HepG2 (cell line): Measurements from ENCODE around the gene ABCF1. TPM values are rescaled to one million over a fixed set of nuclear protein-coding genes. Genes with fewer than 3 reads are reported as not detected.

Experiments
- CREM ChIP-seq, 2 experiments: sonication (generic) in 1 of 2; formaldehyde crosslinking in 1 of 2; IDR thresholded peaks; 2 replicates each; pipeline versions ENCODE4 v1.4.0 to v1.6.1; 2016 to 2020; ENCODE audit warnings: antibody characterized with exemption in 1 of 2, mild to moderate bottlenecking in 1 of 2, missing genetic modification reagents in 1 of 2
- FOXM1 ChIP-seq: sonication (generic); formaldehyde crosslinking; IDR thresholded peaks from 2 replicates; pipeline ENCODE4 v1.5.0; 2020; ENCODE audit warnings: missing genetic modification reagents
- KLF11 ChIP-seq: IDR thresholded peaks from 2 replicates; pipeline ENCODE4 v1.6.1; 2016; ENCODE audit warnings: missing compliant biosample characterization
- KLF15 ChIP-seq: sonication (generic); formaldehyde crosslinking; IDR thresholded peaks from 2 replicates; pipeline ENCODE4 v1.8.1; 2023; ENCODE audit warnings: borderline replicate concordance, mild to moderate bottlenecking, inconsistent platforms, missing genetic modification reagents, mixed read lengths
- NFKB2 ChIP-seq: sonication (generic); formaldehyde crosslinking; IDR thresholded peaks from 2 replicates; pipeline ENCODE4 v1.4.0; 2020; ENCODE audit warnings: missing genetic modification reagents, borderline replicate concordance
- ZBTB8A ChIP-seq: sonication (generic); formaldehyde crosslinking; IDR thresholded peaks from 2 replicates; pipeline ENCODE4 v1.4.0; 2020; ENCODE audit warnings: mild to moderate bottlenecking, low read depth, missing genetic modification reagents, borderline replicate concordance
- ZNF496 ChIP-seq: sonication (generic); formaldehyde crosslinking; IDR thresholded peaks from 2 replicates; pipeline ENCODE4 v1.8.1; 2023; ENCODE audit warnings: mild to moderate bottlenecking, moderate library complexity, missing genetic modification reagents; ENCODE audit not compliant: insufficient replicate concordance
- ZNF546 ChIP-seq: sonication (generic); formaldehyde crosslinking; conservative IDR thresholded peaks from 2 replicates; pipeline ENCODE4 v1.8.1; 2023; ENCODE audit warnings: mild to moderate bottlenecking, missing genetic modification reagents
- ZNF660 ChIP-seq: sonication (generic); formaldehyde crosslinking; IDR thresholded peaks from 2 replicates; pipeline ENCODE4 v1.5.1; 2020; ENCODE audit warnings: mild to moderate bottlenecking, low read depth, missing genetic modification reagents, borderline replicate concordance
- polyA plus RNA-seq, 8 experiments: library from polyadenylated mRNA; depleted of rRNA in 3 of 8; stranded (reverse) in 7 of 8; unstranded in 1 of 8; fragments of >200 nt; fragmentation: Illumina TruSeq in 4 of 8; extraction: Trizol in 4 of 8; gene quantifications; 2 replicates each; pipeline versions ENCODE4 v1.2.1 to v1.2.3, GENCODE V29; 2011 to 2016; ENCODE audit warnings: low read depth in 4 of 8, missing spikeins in 1 of 8, mixed read lengths in 1 of 8; ENCODE audit not compliant: insufficient read depth in 1 of 8
- total RNA-seq, 5 experiments: library from RNA; depleted of rRNA; stranded (reverse); fragments of >200 nt; fragmentation: Illumina TruSeq; extraction: Trizol; gene quantifications; 2 replicates each; pipeline ENCODE4 v1.2.3, GENCODE V29; 2016; ENCODE audit warnings: low read depth in 1 of 5
- TF ChIP-seq, protein P1 (sequence below): sonication (generic); formaldehyde crosslinking; IDR thresholded peaks from 2 replicates; pipeline ENCODE4 v1.4.0; 2020; ENCODE audit warnings: missing genetic modification reagents
- TF ChIP-seq, protein P2 (sequence below): sonication (generic); formaldehyde crosslinking; IDR thresholded peaks from 2 replicates; pipeline ENCODE4 v1.8.0; 2022; ENCODE audit warnings: missing genetic modification reagents, mild to moderate bottlenecking, moderate library complexity, borderline replicate concordance
- TF ChIP-seq, protein P3 (sequence below): sonication (generic); formaldehyde crosslinking; IDR thresholded peaks from 2 replicates; pipeline ENCODE4 v1.4.0; 2020; ENCODE audit warnings: mild to moderate bottlenecking, missing genetic modification reagents
- TF ChIP-seq, protein P4 (sequence below): sonication (generic); formaldehyde crosslinking; IDR thresholded peaks from 2 replicates; pipeline ENCODE4 v1.8.1; 2023; ENCODE audit warnings: mild to moderate bottlenecking, missing genetic modification reagents, borderline replicate concordance
- TF ChIP-seq, protein P5 (sequence below): sonication (generic); formaldehyde crosslinking; IDR thresholded peaks from 2 replicates; pipeline ENCODE4 v1.8.0; 2022; ENCODE audit warnings: mild to moderate bottlenecking, missing genetic modification reagents
- TF ChIP-seq, protein P6 (sequence below): fragments of 450-650 bp; IDR thresholded peaks from 2 replicates; pipeline ENCODE4 v1.6.1; 2017; ENCODE audit warnings: mild to moderate bottlenecking
- TF ChIP-seq, protein P7 (sequence below): sonication (generic); formaldehyde crosslinking; conservative IDR thresholded peaks from 2 replicates; pipeline ENCODE4 v1.5.0; 2020; ENCODE audit warnings: missing genetic modification reagents

ABCF1 gene
- total and polyA plus RNA-seq, 2 of the 13 experiments (the other 11 are each of a cell fraction or from before 2014, with no cell fraction given): 25.4 to 98.9 TPM

DNA sequence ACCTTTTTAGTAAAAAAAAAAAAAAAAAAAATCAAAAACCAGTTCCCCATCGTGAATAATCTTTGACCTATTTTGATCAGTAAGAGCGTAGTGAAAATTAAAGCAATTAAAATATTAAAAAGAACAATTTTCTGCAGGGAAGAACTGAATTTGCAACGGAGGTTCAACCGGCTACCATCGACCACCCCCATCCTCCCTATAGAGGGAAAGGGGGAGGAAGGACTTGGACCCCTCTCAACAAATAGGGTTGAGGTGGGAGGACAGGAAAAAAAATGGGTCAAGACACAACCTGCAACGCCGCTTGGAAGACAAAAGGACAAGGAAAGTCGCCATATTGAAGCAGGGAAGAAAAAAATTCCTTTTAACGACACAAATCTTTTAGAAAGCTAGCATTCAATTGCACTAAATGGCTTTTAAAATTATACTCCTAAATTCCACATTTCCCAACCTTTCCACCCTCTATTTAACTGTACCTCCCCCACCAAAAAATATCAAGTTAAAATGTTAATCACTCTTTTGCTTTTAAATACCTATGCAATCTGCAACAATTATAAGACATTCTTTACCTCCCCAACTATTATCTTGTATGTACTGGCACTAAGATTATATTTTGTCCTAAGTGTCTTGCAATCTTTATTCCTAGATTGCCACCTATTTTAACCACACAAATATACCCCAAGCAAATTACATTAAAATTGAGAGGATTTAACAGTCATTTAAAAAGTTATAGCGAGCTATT lies 44.1 kb downstream of the ABCF1 start (continued):
- TF ChIP-seq KLF15 (CRISPR knock-in tag): no peak
- TF ChIP-seq FOXM1 (CRISPR knock-in tag): no peak
- TF ChIP-seq, protein P1, sequence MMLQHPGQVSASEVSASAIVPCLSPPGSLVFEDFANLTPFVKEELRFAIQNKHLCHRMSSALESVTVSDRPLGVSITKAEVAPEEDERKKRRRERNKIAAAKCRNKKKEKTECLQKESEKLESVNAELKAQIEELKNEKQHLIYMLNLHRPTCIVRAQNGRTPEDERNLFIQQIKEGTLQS (CRISPR knock-in tag): no peak
- TF ChIP-seq, protein P2, sequence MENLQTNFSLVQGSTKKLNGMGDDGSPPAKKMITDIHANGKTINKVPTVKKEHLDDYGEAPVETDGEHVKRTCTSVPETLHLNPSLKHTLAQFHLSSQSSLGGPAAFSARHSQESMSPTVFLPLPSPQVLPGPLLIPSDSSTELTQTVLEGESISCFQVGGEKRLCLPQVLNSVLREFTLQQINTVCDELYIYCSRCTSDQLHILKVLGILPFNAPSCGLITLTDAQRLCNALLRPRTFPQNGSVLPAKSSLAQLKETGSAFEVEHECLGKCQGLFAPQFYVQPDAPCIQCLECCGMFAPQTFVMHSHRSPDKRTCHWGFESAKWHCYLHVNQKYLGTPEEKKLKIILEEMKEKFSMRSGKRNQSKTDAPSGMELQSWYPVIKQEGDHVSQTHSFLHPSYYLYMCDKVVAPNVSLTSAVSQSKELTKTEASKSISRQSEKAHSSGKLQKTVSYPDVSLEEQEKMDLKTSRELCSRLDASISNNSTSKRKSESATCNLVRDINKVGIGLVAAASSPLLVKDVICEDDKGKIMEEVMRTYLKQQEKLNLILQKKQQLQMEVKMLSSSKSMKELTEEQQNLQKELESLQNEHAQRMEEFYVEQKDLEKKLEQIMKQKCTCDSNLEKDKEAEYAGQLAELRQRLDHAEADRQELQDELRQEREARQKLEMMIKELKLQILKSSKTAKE: no peak
- TF ChIP-seq ZBTB8A (CRISPR knock-in tag): no peak
- TF ChIP-seq NFKB2: no peak
- TF ChIP-seq, protein P3, sequence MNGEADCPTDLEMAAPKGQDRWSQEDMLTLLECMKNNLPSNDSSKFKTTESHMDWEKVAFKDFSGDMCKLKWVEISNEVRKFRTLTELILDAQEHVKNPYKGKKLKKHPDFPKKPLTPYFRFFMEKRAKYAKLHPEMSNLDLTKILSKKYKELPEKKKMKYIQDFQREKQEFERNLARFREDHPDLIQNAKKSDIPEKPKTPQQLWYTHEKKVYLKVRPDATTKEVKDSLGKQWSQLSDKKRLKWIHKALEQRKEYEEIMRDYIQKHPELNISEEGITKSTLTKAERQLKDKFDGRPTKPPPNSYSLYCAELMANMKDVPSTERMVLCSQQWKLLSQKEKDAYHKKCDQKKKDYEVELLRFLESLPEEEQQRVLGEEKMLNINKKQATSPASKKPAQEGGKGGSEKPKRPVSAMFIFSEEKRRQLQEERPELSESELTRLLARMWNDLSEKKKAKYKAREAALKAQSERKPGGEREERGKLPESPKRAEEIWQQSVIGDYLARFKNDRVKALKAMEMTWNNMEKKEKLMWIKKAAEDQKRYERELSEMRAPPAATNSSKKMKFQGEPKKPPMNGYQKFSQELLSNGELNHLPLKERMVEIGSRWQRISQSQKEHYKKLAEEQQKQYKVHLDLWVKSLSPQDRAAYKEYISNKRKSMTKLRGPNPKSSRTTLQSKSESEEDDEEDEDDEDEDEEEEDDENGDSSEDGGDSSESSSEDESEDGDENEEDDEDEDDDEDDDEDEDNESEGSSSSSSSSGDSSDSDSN: peak; percentile 12; the same call in 1 of the 2 replicates
- TF ChIP-seq, protein P4, sequence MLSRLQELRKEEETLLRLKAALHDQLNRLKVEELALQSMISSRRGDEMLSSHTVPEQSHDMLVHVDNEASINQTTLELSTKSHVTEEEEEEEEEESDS: no peak
- TF ChIP-seq ZNF546 (CRISPR knock-in tag): 0 out of 2 replicates have a peak, but pooled peaks have one; percentile 18
- TF ChIP-seq KLF11 (CRISPR knock-in tag): no peak; the same call in 1 of the 2 replicates
- TF ChIP-seq ZNF660: no peak
- TF ChIP-seq, protein P5, sequence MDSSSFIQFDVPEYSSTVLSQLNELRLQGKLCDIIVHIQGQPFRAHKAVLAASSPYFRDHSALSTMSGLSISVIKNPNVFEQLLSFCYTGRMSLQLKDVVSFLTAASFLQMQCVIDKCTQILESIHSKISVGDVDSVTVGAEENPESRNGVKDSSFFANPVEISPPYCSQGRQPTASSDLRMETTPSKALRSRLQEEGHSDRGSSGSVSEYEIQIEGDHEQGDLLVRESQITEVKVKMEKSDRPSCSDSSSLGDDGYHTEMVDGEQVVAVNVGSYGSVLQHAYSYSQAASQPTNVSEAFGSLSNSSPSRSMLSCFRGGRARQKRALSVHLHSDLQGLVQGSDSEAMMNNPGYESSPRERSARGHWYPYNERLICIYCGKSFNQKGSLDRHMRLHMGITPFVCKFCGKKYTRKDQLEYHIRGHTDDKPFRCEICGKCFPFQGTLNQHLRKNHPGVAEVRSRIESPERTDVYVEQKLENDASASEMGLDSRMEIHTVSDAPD (CRISPR knock-in tag): no peak
- TF ChIP-seq, protein P6, sequence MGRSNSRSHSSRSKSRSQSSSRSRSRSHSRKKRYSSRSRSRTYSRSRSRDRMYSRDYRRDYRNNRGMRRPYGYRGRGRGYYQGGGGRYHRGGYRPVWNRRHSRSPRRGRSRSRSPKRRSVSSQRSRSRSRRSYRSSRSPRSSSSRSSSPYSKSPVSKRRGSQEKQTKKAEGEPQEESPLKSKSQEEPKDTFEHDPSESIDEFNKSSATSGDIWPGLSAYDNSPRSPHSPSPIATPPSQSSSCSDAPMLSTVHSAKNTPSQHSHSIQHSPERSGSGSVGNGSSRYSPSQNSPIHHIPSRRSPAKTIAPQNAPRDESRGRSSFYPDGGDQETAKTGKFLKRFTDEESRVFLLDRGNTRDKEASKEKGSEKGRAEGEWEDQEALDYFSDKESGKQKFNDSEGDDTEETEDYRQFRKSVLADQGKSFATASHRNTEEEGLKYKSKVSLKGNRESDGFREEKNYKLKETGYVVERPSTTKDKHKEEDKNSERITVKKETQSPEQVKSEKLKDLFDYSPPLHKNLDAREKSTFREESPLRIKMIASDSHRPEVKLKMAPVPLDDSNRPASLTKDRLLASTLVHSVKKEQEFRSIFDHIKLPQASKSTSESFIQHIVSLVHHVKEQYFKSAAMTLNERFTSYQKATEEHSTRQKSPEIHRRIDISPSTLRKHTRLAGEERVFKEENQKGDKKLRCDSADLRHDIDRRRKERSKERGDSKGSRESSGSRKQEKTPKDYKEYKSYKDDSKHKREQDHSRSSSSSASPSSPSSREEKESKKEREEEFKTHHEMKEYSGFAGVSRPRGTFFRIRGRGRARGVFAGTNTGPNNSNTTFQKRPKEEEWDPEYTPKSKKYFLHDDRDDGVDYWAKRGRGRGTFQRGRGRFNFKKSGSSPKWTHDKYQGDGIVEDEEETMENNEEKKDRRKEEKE: no peak
- 0 out of 2 replicates have a peak, but pooled peaks have one; percentile 16 for TF ChIP-seq CREM (IDR thresholded peaks at IDR 0.05)
- no peak for TF ChIP-seq CREM (CRISPR knock-in tag; IDR thresholded peaks at IDR 0.05)
- TF ChIP-seq, protein P7, sequence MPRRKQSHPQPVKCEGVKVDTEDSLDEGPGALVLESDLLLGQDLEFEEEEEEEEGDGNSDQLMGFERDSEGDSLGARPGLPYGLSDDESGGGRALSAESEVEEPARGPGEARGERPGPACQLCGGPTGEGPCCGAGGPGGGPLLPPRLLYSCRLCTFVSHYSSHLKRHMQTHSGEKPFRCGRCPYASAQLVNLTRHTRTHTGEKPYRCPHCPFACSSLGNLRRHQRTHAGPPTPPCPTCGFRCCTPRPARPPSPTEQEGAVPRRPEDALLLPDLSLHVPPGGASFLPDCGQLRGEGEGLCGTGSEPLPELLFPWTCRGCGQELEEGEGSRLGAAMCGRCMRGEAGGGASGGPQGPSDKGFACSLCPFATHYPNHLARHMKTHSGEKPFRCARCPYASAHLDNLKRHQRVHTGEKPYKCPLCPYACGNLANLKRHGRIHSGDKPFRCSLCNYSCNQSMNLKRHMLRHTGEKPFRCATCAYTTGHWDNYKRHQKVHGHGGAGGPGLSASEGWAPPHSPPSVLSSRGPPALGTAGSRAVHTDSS (CRISPR knock-in tag): no peak
- no peak for TF ChIP-seq ZNF496 (CRISPR knock-in tag)
